22Rv1 (cell line): Measurements from ENCODE around the gene ERGIC1.

Experiments used
- H3K27ac ChIP-seq: fragments of 450-650 bp; 2 replicates; pipeline ENCODE4 v1.5.1; 2017
- CTCF ChIP-seq: fragments of 450-650 bp; IDR thresholded peaks from 2 replicates; pipeline ENCODE4 v1.5.1; 2017; ENCODE audit warnings: mild to moderate bottlenecking
- ZFX ChIP-seq: fragments of 450-650 bp; IDR thresholded peaks from 2 replicates; pipeline ENCODE4 v1.6.1; 2017; ENCODE audit warnings: antibody characterized with exemption, borderline replicate concordance

Gene ERGIC1

GRCh38 chr5:172972552-172972951, 138.5 kb downstream of the ERGIC1 start:
- TF ChIP-seq CTCF (no peak), ZFX (no peak)
- no peak overlapping the region for H3K27ac ChIP-seq

- H3K27ac ChIP-seq, result no peak overlapping the region
- TF ChIP-seq ZFX, result no peak
- no peak for TF ChIP-seq CTCF
Observed at GRCh38 chr5:172973127-172973916, 139.3 kb downstream of the ERGIC1 start.

- no peak for TF ChIP-seq ZFX
- no peak for TF ChIP-seq CTCF
- H3K27ac ChIP-seq, result no peak overlapping the region
Observed at GRCh38 chr5:172973931-172974330, 139.9 kb downstream of the ERGIC1 start.

GRCh38 chr5:172975289-172975688, 141.2 kb downstream of the ERGIC1 start:
- no peak for TF ChIP-seq CTCF
- no peak for TF ChIP-seq ZFX
- no peak overlapping the region for H3K27ac ChIP-seq

- no peak for TF ChIP-seq CTCF
- no peak overlapping the region for H3K27ac ChIP-seq
Observed at GRCh38 chr5:172979778-172980177, 145.7 kb downstream of the ERGIC1 start.

- TF ChIP-seq ZFX (no peak), CTCF (no peak)
- H3K27ac ChIP-seq, result no peak overlapping the region
Observed at GRCh38 chr5:172981931-172982330, 147.9 kb downstream of the ERGIC1 start.

- TF ChIP-seq CTCF, result no peak
- no peak for TF ChIP-seq ZFX
- peak within 1 kb of the TSS; percentile 71 for H3K27ac ChIP-seq
Observed at GRCh38 chr5:172983542-172984243, 149.6 kb downstream of the ERGIC1 start, which contains the start of gene ATP6V0E1. Gene ATP6V0E1 (plus strand): TSS chr5:172983771. CDS start chr5:172983861, 90 bp downstream.
